K562 (cell line): ENCODE measurements around the gene ARHGAP31. TPM values are rescaled to one million over a fixed set of nuclear protein-coding genes. Genes with fewer than 3 reads are reported as not detected.

Experiments used
- CHD7 ChIP-seq: fragments of 200-600 bp; sonication (generic); IDR thresholded peaks from one replicate; pipeline ENCODE4 v1.6.1; 2012; ENCODE audit warnings: mild to moderate bottlenecking, low read depth, low read length, inconsistent platforms
- NFIC ChIP-seq: fragments of 450-650 bp; IDR thresholded peaks from 2 replicates; pipeline ENCODE4 v1.6.1; 2017; ENCODE audit warnings: mild to moderate bottlenecking, inconsistent platforms
- ZFP36 ChIP-seq: fragments of 150-350 bp; IDR thresholded peaks from 2 replicates; pipeline ENCODE4 v1.6.1; 2018; ENCODE audit warnings: low read length, low read depth; ENCODE audit not compliant: partially characterized antibody
- ZNF274 ChIP-seq: IDR thresholded peaks from 2 replicates; pipeline ENCODE4 v1.6.1; 2011; ENCODE audit warnings: low read depth, mild to moderate bottlenecking, low read length, moderate library complexity, borderline replicate concordance
- ZNF282 ChIP-seq: sonication (generic); formaldehyde crosslinking; IDR thresholded peaks from 2 replicates; pipeline ENCODE4 v1.8.1; 2023; ENCODE audit warnings: missing genetic modification reagents
- ZNF398 ChIP-seq: fragments of 250-450 bp; sonication (Bioruptor Pico); IDR thresholded peaks from 2 replicates; pipeline ENCODE4 v1.8.0; 2021; ENCODE audit warnings: moderate library complexity, mild to moderate bottlenecking, inconsistent platforms
- ZNF644 ChIP-seq: fragments of 200-800 bp; sonication (Bioruptor generic); IDR thresholded peaks from 2 replicates; pipeline ENCODE4 v1.6.1; 2016; ENCODE audit warnings: low read depth, missing genetic modification characterization, missing compliant biosample characterization
- ZNF780A ChIP-seq: fragments of 250-450 bp; sonication (Bioruptor Pico); IDR thresholded peaks from 2 replicates; pipeline ENCODE4 v1.5.0; 2021; ENCODE audit warnings: mild to moderate bottlenecking
- polyA plus RNA-seq, 8 experiments: library from polyadenylated mRNA; depleted of rRNA in 4 of 8; stranded (reverse) in 5 of 8; unstranded in 3 of 8; fragments of >200 nt; fragmentation: Nextera tagmentation in 2 of 8; fragmentation: Illumina TruSeq in 1 of 8; extraction: Ambion mirVana in 2 of 8; extraction: Trizol in 1 of 8; gene quantifications; 2 replicates each; pipeline versions ENCODE4 v1.2.1 to v1.2.3, GENCODE V29; 2011 to 2014; ENCODE audit warnings: inconsistent platforms in 1 of 8, missing spikeins in 1 of 8
- total RNA-seq, 7 experiments: library from RNA; depleted of rRNA in 6 of 7; stranded (reverse); fragments of >200 nt in 6 of 7; fragmentation: Illumina TruSeq in 2 of 7; extraction: Trizol in 2 of 7; gene quantifications; 2 replicates each; pipeline versions ENCODE4 v1.2.1 to v1.2.3, GENCODE V29; 2011 to 2021; ENCODE audit warnings: low replicate concordance in 1 of 7
- TF ChIP-seq, protein P1 (sequence below): sonication (generic); formaldehyde crosslinking; IDR thresholded peaks from 2 replicates; pipeline ENCODE4 v1.8.0; 2022; ENCODE audit warnings: missing genetic modification reagents, mild to moderate bottlenecking, moderate library complexity, borderline replicate concordance
- TF ChIP-seq, protein P2 (sequence below): fragments of 450-650 bp; formaldehyde crosslinking; IDR thresholded peaks from 2 replicates; pipeline ENCODE4 v1.4.0; 2020; ENCODE audit warnings: mild to moderate bottlenecking, moderate library complexity
- TF ChIP-seq, protein P3 (sequence below): fragments of 250-450 bp; sonication (Bioruptor Pico); IDR thresholded peaks from 2 replicates; pipeline ENCODE4 v1.4.0; 2020

The ARHGAP31 gene
- total and polyA plus RNA-seq, 9 of the 15 experiments (the other 6 are each of a cell fraction or from before 2014, with no cell fraction given): under 0.01 to 0.13 (median 0.06) TPM; not detected in 5

DNA sequence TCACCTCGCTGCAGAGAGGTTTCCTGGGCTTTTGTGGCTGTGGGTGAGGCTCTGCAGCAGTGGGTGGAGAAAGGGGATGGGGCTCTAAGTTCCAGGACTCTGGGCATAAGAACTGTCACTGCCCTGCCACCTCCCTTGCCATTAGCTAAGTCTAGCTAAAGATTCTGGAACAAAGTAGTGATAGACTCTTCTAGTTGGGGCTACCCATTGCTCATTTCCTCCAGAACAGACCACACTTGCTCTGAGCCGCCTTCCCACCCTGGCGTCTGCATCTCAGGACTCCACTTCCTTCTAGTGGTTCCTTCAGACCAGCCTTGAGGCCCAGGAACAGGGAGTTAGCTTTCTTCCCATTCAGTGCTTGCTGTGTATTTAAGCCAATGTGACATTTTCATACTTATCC, 7.5 kb downstream of the ARHGAP31 start (continued):
- TF ChIP-seq CHD7 (no peak), ZNF274 (no peak), ZFP36 (no peak), ZNF780A (CRISPR knock-in tag) (no peak), ZNF644 (no peak), NFIC (no peak), ZNF398 (CRISPR knock-in tag) (no peak), ZNF282 (CRISPR knock-in tag) (no peak)
- TF ChIP-seq, protein P1, sequence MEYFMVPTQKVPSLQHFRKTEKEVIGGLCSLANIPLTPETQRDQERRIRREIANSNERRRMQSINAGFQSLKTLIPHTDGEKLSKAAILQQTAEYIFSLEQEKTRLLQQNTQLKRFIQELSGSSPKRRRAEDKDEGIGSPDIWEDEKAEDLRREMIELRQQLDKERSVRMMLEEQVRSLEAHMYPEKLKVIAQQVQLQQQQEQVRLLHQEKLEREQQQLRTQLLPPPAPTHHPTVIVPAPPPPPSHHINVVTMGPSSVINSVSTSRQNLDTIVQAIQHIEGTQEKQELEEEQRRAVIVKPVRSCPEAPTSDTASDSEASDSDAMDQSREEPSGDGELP (CRISPR knock-in tag): no peak
- TF ChIP-seq, protein P2, sequence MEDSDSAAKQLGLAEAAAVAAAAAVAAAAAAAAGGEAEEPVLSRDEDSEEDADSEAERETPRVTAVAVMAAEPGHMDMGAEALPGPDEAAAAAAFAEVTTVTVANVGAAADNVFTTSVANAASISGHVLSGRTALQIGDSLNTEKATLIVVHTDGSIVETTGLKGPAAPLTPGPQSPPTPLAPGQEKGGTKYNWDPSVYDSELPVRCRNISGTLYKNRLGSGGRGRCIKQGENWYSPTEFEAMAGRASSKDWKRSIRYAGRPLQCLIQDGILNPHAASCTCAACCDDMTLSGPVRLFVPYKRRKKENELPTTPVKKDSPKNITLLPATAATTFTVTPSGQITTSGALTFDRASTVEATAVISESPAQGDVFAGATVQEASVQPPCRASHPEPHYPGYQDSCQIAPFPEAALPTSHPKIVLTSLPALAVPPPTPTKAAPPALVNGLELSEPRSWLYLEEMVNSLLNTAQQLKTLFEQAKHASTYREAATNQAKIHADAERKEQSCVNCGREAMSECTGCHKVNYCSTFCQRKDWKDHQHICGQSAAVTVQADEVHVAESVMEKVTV: no peak
- TF ChIP-seq, protein P3, sequence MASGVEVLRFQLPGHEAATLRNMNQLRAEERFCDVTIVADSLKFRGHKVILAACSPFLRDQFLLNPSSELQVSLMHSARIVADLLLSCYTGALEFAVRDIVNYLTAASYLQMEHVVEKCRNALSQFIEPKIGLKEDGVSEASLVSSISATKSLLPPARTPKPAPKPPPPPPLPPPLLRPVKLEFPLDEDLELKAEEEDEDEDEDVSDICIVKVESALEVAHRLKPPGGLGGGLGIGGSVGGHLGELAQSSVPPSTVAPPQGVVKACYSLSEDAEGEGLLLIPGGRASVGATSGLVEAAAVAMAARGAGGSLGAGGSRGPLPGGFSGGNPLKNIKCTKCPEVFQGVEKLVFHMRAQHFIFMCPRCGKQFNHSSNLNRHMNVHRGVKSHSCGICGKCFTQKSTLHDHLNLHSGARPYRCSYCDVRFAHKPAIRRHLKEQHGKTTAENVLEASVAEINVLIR (CRISPR knock-in tag): no peak
